GM21619 (cell line): Measurements from ENCODE around the gene TRAF3.
A peak's percentile ranks its signal among the peaks of the same experiment; 100 is the strongest.

Experiments
- ATAC-seq: cut with Tn5 transposase; IDR thresholded peaks from one replicate; pipeline ENCODE4 v1.9.1; 2021; ENCODE audit not compliant: unreplicated experiment

Gene TRAF3

GRCh38 chr14:102949062-102949800 lies 172.0 kb downstream of the TRAF3 start:
- peak; percentile 66 for ATAC-seq

GRCh38 chr14:102949801-102950451 lies 172.7 kb downstream of the TRAF3 start:
- ATAC-seq, result no peak

- ATAC-seq, result no peak
These were observed 173.8 kb downstream of the TRAF3 start for GRCh38 chr14:102951034-102951433.

- no peak for ATAC-seq
These were observed 174.6 kb downstream of the TRAF3 start for GRCh38 chr14:102951799-102952198.

GRCh38 chr14:102952276-102952675 lies 175.0 kb downstream of the TRAF3 start:
- ATAC-seq, result no peak

- ATAC-seq, result no peak
These were observed 175.9 kb downstream of the TRAF3 start for GRCh38 chr14:102953100-102953499.

- no peak for ATAC-seq
These were observed 177.0 kb downstream of the TRAF3 start for GRCh38 chr14:102954081-102954789.

GRCh38 chr14:102955636-102956408 lies 178.6 kb downstream of the TRAF3 start:
- ATAC-seq, result no peak

- ATAC-seq, result no peak
These were observed 180.0 kb downstream of the TRAF3 start for GRCh38 chr14:102957222-102957621.

- no peak for ATAC-seq
These were observed 181.2 kb downstream of the TRAF3 start for GRCh38 chr14:102958461-102958860.
